ENCODE results near the gene YIF1A.
"Not testable (repeated sequence)": the region's sequence is repeated elsewhere in the genome, so short reads cannot be mapped to it uniquely, and the experiment has no call there.

The YIF1A gene

DNA sequence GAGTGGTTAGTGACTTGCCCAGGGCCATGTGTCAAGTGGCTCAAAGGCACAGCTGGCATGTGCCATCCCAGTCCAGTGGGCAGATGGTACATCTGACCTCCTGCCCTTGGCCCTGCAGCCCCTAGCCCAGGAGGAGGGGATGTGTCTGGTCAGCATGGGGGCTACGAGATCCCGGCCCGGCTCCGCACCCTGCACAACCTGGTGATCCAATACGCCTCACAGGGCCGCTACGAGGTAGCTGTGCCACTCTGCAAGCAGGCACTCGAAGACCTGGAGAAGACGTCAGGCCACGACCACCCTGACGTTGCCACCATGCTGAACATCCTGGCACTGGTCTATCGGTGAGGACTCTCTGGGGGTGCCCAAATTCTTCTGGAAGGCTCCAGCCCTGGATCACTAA is 26.2 kb downstream of the YIF1A start:
- no peak overlapping the region for H3K4me3 ChIP-seq (ENCODE audit: control insufficient read depth, low read depth, low read length)
- DNase-seq (ENCODE audit: low read depth), result no peak
- TF ChIP-seq, protein P1, sequence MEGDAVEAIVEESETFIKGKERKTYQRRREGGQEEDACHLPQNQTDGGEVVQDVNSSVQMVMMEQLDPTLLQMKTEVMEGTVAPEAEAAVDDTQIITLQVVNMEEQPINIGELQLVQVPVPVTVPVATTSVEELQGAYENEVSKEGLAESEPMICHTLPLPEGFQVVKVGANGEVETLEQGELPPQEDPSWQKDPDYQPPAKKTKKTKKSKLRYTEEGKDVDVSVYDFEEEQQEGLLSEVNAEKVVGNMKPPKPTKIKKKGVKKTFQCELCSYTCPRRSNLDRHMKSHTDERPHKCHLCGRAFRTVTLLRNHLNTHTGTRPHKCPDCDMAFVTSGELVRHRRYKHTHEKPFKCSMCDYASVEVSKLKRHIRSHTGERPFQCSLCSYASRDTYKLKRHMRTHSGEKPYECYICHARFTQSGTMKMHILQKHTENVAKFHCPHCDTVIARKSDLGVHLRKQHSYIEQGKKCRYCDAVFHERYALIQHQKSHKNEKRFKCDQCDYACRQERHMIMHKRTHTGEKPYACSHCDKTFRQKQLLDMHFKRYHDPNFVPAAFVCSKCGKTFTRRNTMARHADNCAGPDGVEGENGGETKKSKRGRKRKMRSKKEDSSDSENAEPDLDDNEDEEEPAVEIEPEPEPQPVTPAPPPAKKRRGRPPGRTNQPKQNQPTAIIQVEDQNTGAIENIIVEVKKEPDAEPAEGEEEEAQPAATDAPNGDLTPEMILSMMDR (conservative IDR thresholded peaks at IDR 0.05; ENCODE audit: control insufficient read depth, insufficient read depth, low read depth, low read length), result no peak

DNA sequence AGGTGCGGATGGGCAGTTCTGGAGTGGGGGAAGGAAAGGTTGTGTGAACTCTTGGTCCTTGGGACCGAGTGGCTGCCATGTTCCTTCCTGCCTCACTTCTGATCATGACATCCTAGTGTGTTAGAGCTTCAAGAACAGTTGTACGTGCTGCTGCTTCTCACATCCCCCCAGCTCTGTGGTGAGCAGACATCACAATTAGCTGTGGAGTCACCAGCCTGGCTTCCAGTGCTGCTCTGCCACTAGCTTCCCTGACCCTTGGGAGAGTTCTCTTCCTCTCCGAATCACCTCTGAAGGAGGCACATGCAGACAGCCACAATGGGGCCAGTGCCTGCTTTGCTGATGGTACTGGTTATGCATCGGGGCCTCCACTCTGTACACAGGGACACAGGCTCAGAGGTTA is 26.8 kb downstream of the YIF1A start:
- TF ChIP-seq, protein P1 (conservative IDR thresholded peaks at IDR 0.05; ENCODE audit: control insufficient read depth, insufficient read depth, low read depth, low read length), result no peak
- H3K4me3 ChIP-seq (ENCODE audit: control insufficient read depth, low read depth, low read length), result no peak overlapping the region
- no peak for DNase-seq (ENCODE audit: low read depth)

DNA sequence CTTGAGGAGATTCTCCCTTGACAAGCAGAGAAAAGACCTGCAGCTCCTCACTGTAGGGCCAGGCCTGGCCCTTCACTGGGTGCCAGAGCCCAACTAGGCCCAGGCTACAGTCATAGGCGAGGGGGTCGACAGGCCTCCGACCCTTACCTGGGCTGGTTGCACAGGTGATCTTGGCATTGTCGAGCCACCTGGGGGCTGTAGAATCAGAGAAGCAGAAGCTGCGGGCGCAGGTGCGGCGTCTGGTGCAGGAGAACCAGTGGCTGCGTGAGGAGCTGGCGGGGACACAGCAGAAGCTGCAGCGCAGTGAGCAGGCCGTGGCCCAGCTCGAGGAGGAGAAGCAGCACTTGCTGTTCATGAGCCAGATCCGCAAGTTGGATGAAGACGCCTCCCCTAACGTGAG is 27.4 kb downstream of the YIF1A start:
- no peak overlapping the region for H3K4me3 ChIP-seq (ENCODE audit: control insufficient read depth, low read depth, low read length)
- TF ChIP-seq, protein P1 (conservative IDR thresholded peaks at IDR 0.05; ENCODE audit: control insufficient read depth, insufficient read depth, low read depth, low read length), result no peak
- DNase-seq (ENCODE audit: low read depth), result no peak

DNA sequence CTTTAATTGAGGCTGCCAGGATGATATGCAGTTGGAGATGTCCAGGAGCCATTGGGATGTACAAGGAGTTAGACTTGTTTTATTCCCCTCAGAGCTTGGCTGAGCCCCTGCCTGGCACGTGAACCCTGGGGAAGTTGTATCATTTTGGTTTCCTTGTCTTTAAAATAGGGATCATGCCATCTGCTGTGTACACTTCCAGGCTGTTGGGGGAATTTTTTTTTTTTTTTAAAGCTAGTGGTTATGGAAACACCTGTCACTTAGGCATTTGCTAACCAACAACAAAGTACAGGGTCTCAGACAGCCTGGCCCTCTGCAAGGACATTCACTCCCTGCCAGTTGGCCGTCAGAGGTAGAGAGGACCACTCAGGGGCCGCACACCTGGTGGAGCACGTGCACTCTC is 29.0 kb downstream of the YIF1A start:
- H3K4me3 ChIP-seq (ENCODE audit: control insufficient read depth, low read depth, low read length), result no peak overlapping the region
- TF ChIP-seq, protein P1 (conservative IDR thresholded peaks at IDR 0.05; ENCODE audit: control insufficient read depth, insufficient read depth, low read depth, low read length), result no peak
- no peak for DNase-seq (ENCODE audit: low read depth)

DNA sequence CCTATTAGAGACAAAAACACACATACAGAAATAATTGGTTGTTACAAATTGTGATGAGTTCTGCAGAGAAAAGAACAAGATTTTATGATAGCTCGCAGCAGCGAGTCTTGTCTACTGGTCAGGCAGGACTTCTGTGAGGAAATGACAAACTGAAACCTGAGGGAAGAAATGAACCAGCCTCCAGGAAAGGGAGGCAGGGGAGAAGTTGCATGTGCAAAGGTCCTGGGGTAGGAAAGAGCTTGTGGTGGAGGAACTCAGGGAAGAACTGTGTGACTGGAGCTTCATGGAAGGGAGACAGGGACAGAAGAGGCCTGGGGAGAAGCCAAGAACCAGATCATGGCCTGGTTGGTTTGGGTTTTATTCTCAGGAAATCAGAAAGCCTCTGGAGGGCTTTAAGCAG is 29.7 kb downstream of the YIF1A start:
- no peak overlapping the region for H3K4me3 ChIP-seq (ENCODE audit: control insufficient read depth, low read depth, low read length)
- TF ChIP-seq, protein P1 (conservative IDR thresholded peaks at IDR 0.05; ENCODE audit: control insufficient read depth, insufficient read depth, low read depth, low read length), result no peak

DNA sequence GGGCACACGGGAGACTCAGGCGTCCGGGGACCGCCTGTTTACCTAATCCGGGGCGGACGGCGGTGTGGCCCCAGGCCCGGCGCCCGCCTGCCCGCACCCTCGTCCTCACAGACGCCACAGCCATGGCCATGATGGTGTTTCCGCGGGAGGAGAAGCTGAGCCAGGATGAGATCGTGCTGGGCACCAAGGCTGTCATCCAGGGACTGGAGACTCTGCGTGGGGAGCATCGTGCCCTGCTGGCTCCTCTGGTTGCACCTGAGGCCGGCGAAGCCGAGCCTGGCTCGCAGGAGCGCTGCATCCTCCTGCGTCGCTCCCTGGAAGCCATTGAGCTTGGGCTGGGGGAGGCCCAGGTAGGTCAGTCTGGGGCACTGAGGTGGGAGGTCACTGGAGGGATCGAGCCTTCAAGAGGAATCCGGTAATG is 30.5 kb downstream of the YIF1A start:
- TF ChIP-seq, protein P1 (conservative IDR thresholded peaks at IDR 0.05; ENCODE audit: control insufficient read depth, insufficient read depth, low read depth, low read length), result no peak

More for the DNA sequence above, 29.7 kb downstream of the YIF1A start:
- DNase-seq (ENCODE audit: low read depth), result no peak

DNA sequence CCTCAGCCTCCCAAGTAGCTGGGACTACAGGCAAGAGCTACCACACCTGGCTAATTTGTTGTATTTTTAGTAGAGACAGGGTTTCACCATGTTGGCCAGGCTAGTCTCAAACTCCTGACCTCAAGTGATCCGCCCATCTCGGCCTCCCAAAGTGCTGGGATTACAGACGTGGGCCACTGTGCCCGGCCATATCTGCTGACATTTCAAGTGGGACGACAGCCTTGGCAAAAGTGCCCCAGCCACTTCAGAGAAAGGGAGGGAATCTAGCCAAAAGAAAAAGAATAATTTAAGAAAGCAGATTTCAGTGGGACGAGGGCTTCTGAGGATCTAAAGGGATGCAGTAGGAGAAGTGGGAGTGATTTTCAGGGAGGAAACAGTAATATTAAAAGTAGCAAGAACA is 35.9 kb downstream of the YIF1A start:
- DNase-seq (ENCODE audit: low read depth); H3K4me3 ChIP-seq (ENCODE audit: control insufficient read depth, low read depth, low read length): not testable (repeated sequence)

More for the DNA sequence above, 30.5 kb downstream of the YIF1A start:
- H3K4me3 ChIP-seq (ENCODE audit: control insufficient read depth, low read depth, low read length), result peak overlapping the region; percentile 84
- no peak for DNase-seq (ENCODE audit: low read depth)
